ENCODE measurements around the gene KCTD13.

The KCTD13 gene

DNA sequence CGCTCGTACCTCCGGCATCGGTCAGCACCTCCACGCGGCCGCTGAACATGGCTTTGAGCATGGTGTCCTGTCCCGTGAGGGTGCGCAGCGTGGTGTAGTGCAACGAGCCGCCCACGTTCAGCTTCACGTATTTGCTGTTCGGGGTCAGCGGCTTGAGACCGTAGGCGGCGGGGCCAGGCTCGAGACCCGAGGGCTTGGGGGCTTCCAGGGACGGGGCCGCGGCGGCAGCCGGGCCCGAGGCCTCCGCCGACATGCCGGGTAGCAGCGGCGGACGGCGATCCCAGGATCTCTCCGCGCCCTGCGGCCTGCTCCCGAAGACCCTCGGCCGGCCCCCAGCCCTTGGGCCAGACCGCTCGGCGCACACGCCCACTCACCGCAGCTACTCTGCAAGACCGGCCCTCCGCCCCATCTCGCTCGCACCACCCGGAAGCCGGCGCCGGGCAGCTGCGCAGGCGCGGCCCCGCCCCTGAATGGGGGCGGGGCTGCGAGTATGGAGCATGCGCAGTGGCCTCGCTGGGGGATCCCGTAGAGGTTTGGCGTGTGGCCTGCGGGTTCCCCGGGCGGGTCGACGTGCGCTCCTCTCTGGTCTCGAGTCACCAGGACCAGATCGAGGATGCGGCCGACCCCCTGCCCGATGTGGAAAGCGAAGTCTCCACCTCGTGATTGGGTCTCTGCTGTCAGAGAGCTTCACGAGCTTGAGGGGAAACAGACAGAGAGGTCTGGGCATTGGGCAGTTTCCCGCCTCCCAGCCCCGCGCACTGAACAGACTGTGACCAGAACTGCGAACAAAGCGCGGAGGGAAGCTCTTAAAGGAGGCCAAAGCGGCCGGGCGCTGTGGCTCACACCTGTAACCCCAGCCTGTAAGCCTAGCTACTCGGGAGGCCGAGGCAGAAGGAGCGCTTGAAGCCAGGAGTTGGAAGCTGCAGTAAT, at the start of gene KCTD13:
KCTD13 (minus strand) TSS at position 446 of the 930 bp plus-strand sequence; CDS start at position 253, 193 bp downstream.
- no peaks in the 10 kb centered on the region; the same call in 1 of the 2 replicates for H3K36me3 ChIP-seq (ENCODE audit: control insufficient read depth, insufficient read depth, low read length)
- no peaks in the 10 kb centered on the region for H3K27me3 ChIP-seq (replicated peaks; ENCODE audit: control insufficient read depth, insufficient read depth, low read length)
- H3K4me3 ChIP-seq (replicated peaks; ENCODE audit: low read depth, low read length) = peak within 1 kb of the TSS; percentile 92
- DNase-seq (ENCODE audit: extremely low read depth, insufficient read length) = peak; percentile 95
- TF ChIP-seq, protein P1, sequence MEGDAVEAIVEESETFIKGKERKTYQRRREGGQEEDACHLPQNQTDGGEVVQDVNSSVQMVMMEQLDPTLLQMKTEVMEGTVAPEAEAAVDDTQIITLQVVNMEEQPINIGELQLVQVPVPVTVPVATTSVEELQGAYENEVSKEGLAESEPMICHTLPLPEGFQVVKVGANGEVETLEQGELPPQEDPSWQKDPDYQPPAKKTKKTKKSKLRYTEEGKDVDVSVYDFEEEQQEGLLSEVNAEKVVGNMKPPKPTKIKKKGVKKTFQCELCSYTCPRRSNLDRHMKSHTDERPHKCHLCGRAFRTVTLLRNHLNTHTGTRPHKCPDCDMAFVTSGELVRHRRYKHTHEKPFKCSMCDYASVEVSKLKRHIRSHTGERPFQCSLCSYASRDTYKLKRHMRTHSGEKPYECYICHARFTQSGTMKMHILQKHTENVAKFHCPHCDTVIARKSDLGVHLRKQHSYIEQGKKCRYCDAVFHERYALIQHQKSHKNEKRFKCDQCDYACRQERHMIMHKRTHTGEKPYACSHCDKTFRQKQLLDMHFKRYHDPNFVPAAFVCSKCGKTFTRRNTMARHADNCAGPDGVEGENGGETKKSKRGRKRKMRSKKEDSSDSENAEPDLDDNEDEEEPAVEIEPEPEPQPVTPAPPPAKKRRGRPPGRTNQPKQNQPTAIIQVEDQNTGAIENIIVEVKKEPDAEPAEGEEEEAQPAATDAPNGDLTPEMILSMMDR (IDR thresholded peaks at IDR 0.05; ENCODE audit: insufficient read depth, low read length, poor library complexity, severe bottlenecking) = no peak

DNA sequence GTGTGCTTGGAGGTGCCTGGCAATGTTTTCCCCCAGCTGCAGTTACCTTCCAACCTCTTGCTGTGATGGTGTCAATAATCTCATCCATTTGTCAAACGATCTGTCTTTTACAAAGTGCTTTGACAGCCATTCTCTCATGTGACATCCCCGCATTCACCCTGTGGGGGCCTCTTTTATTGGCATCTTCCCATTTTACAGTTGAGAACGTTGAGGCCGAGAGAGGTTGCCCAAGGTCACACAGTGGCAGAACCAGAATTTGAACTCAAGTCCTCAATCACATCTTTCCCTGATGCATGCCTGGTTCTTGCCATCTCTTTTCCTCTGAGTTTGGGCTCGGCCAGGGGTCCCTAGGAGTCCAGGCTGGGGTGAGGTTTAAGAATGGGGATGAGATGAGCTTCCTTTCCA, 49.1 kb upstream of the KCTD13 start:
- H3K27me3 ChIP-seq (replicated peaks; ENCODE audit: control insufficient read depth, insufficient read depth, low read length) = no peaks in the 10 kb centered on the region
- peaks cover 18% of the 10 kb centered on the region for H3K36me3 ChIP-seq (ENCODE audit: control insufficient read depth, insufficient read depth, low read length)
- H3K4me3 ChIP-seq (replicated peaks; ENCODE audit: low read depth, low read length) = peak overlapping the region; percentile 97
- TF ChIP-seq, protein P1 (IDR thresholded peaks at IDR 0.05; ENCODE audit: insufficient read depth, low read length, poor library complexity, severe bottlenecking) = no peak
- DNase-seq (ENCODE audit: extremely low read depth, insufficient read length) = no peak

DNA sequence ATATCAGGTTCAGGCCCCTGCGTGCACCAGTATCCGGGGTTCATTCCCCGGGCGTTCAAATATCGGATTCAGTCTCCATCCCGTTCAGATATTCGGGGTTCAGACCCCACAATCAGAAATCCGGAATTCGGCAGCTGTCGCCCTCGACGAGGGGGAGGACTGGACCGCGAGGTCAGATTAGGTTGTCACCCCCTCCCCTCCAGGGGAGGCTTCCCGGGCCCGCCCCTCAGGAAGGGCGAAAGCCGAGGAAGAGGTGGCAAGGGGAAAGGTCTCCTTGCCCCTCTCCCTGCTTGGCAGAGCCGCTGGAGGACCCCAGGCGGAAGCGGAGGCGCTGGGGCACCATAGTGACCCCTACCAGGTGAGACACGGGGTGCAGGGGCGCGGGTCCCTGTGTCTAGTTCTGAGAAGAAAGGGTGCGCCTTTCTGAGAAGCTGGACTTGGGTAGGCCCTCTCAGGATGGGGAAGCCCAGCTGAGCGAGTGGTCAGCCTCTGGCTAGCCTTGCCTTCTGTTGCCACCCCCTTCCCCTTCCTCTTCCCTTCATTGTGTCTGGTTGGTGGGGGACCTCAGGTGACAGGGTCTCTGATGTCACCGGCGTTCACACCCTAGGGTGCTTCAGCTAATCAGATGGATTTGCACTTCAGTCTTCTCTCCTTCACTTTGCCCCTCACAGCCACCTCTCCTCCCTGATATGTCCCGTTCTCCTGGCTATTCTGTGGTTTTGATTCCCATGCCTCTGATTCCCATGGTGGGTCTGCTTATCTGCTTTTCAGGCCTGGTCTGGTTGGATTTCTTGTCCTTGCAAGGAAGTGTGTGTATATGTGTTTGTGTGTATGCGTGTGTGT, 48.5 kb upstream of the KCTD13 start:
- Histone ChIP-seq H3K27me3 (replicated peaks; ENCODE audit: control insufficient read depth, insufficient read depth, low read length) (no peaks in the 10 kb centered on the region), H3K36me3 (ENCODE audit: control insufficient read depth, insufficient read depth, low read length) (peaks cover 14% of the 10 kb centered on the region), H3K4me3 (replicated peaks; ENCODE audit: low read depth, low read length) (peak overlapping the region; percentile 97)
- DNase-seq (ENCODE audit: extremely low read depth, insufficient read length) = no peak
- TF ChIP-seq, protein P1 (IDR thresholded peaks at IDR 0.05; ENCODE audit: insufficient read depth, low read length, poor library complexity, severe bottlenecking) = no peak

- H3K4me3 ChIP-seq (replicated peaks; ENCODE audit: low read depth, low read length) = peak within 1 kb of the TSS; percentile 97
- TF ChIP-seq, protein P1 (IDR thresholded peaks at IDR 0.05; ENCODE audit: insufficient read depth, low read length, poor library complexity, severe bottlenecking) = no peak
- peak; percentile 100 for DNase-seq (ENCODE audit: extremely low read depth, insufficient read length)
- H3K36me3 ChIP-seq (ENCODE audit: control insufficient read depth, insufficient read depth, low read length) = peaks cover 7% of the 10 kb centered on the region
- H3K27me3 ChIP-seq (replicated peaks; ENCODE audit: control insufficient read depth, insufficient read depth, low read length) = no peaks in the 10 kb centered on the region
Observed at GRCh38 chr16:29973384-29974246, 47.6 kb upstream of the KCTD13 start, which contains the start of gene TAOK2. Gene TAOK2 (plus strand): TSS chr16:29973868. CDS start chr16:29977773, 3,905 bp downstream.

DNA sequence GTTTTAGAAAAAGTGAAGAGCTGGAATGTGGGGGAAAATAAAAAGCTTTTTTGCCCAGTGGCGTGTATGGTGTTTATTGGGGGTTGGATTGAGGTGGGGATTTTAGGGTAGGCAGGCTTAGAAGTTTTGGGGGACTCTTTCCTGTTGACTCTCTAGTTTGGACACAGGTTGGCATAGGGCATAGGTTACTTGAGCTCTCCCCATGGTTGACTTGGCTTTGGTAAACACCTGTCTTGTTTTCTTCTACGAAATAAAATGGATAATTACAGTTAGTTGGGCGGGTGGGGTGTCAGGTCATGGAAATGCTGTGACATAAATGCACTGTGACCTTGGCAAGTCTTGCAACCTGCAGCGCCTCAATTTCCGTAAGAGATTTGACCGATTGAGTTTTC, 47.0 kb upstream of the KCTD13 start:
- Histone ChIP-seq H3K4me3 (replicated peaks; ENCODE audit: low read depth, low read length) (no peak overlapping the region), H3K27me3 (replicated peaks; ENCODE audit: control insufficient read depth, insufficient read depth, low read length) (no peaks in the 10 kb centered on the region), H3K36me3 (ENCODE audit: control insufficient read depth, insufficient read depth, low read length) (peaks cover 3% of the 10 kb centered on the region)
- TF ChIP-seq, protein P1 (IDR thresholded peaks at IDR 0.05; ENCODE audit: insufficient read depth, low read length, poor library complexity, severe bottlenecking) = no peak
- no peak for DNase-seq (ENCODE audit: extremely low read depth, insufficient read length)

Measured in GM06990 (cell line).